Activated CD4-positive, alpha-beta memory T cell treated with anti-CD3 and anti-CD28 coated beads, Interleukin-2, amount 10 ng/mL, durations not matched to agents 7 days and 5 days (primary cell): ENCODE results near the gene GALNT5. TPM values are rescaled to one million over a fixed set of nuclear protein-coding genes. Genes with fewer than 3 reads are reported as not detected.
"Not testable (repeated sequence)": the region's sequence is repeated elsewhere in the genome, so short reads cannot be mapped to it uniquely, and the experiment has no call there.

Experiments
- CTCF ChIA-PET: fragments of 350-600 bp; sonication (Branson Sonifier 250); formaldehyde crosslinking; loops from one replicate; lab custom pipeline; 2021; ENCODE audit warnings: antibody characterized with exemption, inconsistent platforms; lab: Charles Lee
- POLR2A ChIA-PET: fragments of 350-600 bp; sonication (Branson Sonifier 250); formaldehyde crosslinking; loops from one replicate; lab custom pipeline; 2021; ENCODE audit warnings: antibody characterized with exemption; lab: Charles Lee
- DNase-seq: peaks from one replicate; pipeline ENCODE4 v3.0.0-alpha.2; 2020
- H3K27ac Mint-ChIP-seq: one replicate; pipeline ENCODE4 v1.8.0; 2021; ENCODE audit warnings: mild to moderate bottlenecking, mixed read lengths
- H3K27me3 Mint-ChIP-seq: one replicate; pipeline ENCODE4 v1.8.0; 2021; ENCODE audit warnings: mixed read lengths
- H3K36me3 Mint-ChIP-seq: one replicate; pipeline ENCODE4 v1.8.0; 2021; ENCODE audit warnings: low read depth, mixed read lengths
- H3K4me1 Mint-ChIP-seq: one replicate; pipeline ENCODE4 v1.8.0; 2021; ENCODE audit warnings: mixed read lengths
- H3K4me3 Mint-ChIP-seq: one replicate; pipeline ENCODE4 v1.8.0; 2021; ENCODE audit warnings: mild to moderate bottlenecking, mixed read lengths
- H3K9me3 Mint-ChIP-seq: one replicate; pipeline ENCODE4 v1.8.0; 2021; ENCODE audit warnings: mixed read lengths
- total RNA-seq, 2 experiments: library from RNA; stranded (reverse); gene quantifications; one replicate each; pipeline ENCODE4 v1.2.3, GENCODE V29; 2021

GALNT5 gene, protein sequence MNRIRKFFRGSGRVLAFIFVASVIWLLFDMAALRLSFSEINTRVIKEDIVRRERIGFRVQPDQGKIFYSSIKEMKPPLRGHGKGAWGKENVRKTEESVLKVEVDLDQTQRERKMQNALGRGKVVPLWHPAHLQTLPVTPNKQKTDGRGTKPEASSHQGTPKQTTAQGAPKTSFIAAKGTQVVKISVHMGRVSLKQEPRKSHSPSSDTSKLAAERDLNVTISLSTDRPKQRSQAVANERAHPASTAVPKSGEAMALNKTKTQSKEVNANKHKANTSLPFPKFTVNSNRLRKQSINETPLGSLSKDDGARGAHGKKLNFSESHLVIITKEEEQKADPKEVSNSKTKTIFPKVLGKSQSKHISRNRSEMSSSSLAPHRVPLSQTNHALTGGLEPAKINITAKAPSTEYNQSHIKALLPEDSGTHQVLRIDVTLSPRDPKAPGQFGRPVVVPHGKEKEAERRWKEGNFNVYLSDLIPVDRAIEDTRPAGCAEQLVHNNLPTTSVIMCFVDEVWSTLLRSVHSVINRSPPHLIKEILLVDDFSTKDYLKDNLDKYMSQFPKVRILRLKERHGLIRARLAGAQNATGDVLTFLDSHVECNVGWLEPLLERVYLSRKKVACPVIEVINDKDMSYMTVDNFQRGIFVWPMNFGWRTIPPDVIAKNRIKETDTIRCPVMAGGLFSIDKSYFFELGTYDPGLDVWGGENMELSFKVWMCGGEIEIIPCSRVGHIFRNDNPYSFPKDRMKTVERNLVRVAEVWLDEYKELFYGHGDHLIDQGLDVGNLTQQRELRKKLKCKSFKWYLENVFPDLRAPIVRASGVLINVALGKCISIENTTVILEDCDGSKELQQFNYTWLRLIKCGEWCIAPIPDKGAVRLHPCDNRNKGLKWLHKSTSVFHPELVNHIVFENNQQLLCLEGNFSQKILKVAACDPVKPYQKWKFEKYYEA
- total RNA-seq: not detected

DNA sequence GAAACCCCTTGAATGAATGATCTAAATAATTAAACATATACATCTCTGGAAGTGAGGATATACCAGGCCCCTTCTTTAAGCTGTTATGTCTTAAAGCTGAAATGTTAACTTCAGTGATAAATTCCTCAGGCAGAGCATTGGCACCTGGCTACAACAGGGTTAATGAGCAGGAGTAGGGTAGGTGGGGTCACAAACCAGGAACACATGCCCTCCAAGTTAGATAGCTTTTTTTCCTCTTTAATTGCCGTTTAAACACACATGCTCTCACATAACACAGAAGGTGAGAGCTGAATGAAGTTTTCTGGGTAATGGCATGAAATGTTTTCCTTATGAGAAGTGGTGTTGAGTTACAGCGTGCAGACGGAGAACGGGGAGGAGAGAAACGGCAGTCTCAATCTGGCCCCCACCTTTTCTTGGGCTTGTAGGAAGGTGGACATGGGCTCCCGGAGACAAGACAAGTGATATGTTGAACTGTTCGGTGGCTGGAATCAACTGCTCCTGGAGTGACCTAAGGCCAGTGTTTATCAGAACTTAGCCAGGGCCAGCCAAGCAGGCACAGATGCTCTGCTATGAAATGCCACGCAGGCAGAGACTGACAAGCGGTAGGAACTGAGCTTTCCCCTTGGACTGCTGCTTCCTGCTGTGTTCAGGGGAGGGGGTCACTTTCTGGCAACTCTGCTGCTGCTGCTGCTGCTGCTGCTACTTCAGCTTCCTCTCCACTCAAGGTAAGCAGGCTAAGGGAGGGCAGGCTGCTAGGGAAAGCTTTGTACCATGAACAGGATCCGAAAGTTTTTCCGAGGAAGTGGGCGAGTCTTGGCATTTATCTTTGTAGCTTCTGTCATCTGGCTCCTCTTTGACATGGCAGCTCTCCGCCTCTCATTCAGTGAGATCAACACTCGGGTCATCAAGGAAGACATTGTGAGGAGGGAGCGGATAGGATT lies at the start of gene GALNT5:
Gene GALNT5, plus strand, starts transcription at position 394 of the 941 bp plus-strand sequence. Its CDS starts 378 bp downstream, at position 772.
- POLR2A ChIA-PET: no interaction called here
- no peaks in the 10 kb centered on the region for H3K36me3 Mint-ChIP-seq
- peaks cover 2% of the 10 kb centered on the region for H3K9me3 Mint-ChIP-seq
- CTCF ChIA-PET: no interaction called here
- H3K4me1 Mint-ChIP-seq: peaks cover 36% of the 10 kb centered on the region
- no peak within 1 kb of the TSS for H3K27ac Mint-ChIP-seq
- peaks cover 2% of the 10 kb centered on the region for H3K27me3 Mint-ChIP-seq
- H3K4me3 Mint-ChIP-seq: no peak within 1 kb of the TSS
- no peak for DNase-seq

- no peak overlapping the region for H3K4me3 Mint-ChIP-seq
- no peak for DNase-seq
- H3K27ac Mint-ChIP-seq: no peak overlapping the region
- POLR2A ChIA-PET: interaction anchor here (0.7 kb wide), 1 partner anchor 623 kb away, joined by 3 read pairs; no protein-coding TSS in a partner anchor
- H3K9me3 Mint-ChIP-seq: no peaks in the 10 kb centered on the region
- CTCF ChIA-PET: no interaction called here
- no peaks in the 10 kb centered on the region for H3K4me1 Mint-ChIP-seq
- no peaks in the 10 kb centered on the region for H3K36me3 Mint-ChIP-seq
- peaks cover 16% of the 10 kb centered on the region for H3K27me3 Mint-ChIP-seq
Observed at GRCh38 chr2:157216286-157216965, 41.1 kb upstream of the GALNT5 start.

GRCh38 chr2:157217409-157217808 lies 40.1 kb upstream of the GALNT5 start:
- no peaks in the 10 kb centered on the region for H3K4me1 Mint-ChIP-seq
- CTCF ChIA-PET: no interaction called here
- no peaks in the 10 kb centered on the region for H3K9me3 Mint-ChIP-seq
- peaks cover 17% of the 10 kb centered on the region for H3K27me3 Mint-ChIP-seq
- no peak overlapping the region for H3K27ac Mint-ChIP-seq
- POLR2A ChIA-PET: no interaction called here
- H3K36me3 Mint-ChIP-seq: no peaks in the 10 kb centered on the region
- no peak for DNase-seq
- H3K4me3 Mint-ChIP-seq: no peak overlapping the region

- ChIA-PET CTCF (no interaction called here), POLR2A (no interaction called here)
- Mint-ChIP-seq H3K27me3 (peaks cover 15% of the 10 kb centered on the region), H3K27ac (no peak overlapping the region), H3K36me3 (no peaks in the 10 kb centered on the region), H3K4me3 (no peak overlapping the region), H3K9me3 (no peaks in the 10 kb centered on the region), H3K4me1 (no peaks in the 10 kb centered on the region)
- DNase-seq: no peak
Observed at GRCh38 chr2:157218911-157219310, 38.6 kb upstream of the GALNT5 start.

- Mint-ChIP-seq H3K4me1 (no peaks in the 10 kb centered on the region), H3K4me3 (no peak overlapping the region), H3K27me3 (peaks cover 15% of the 10 kb centered on the region), H3K36me3 (no peaks in the 10 kb centered on the region), H3K9me3 (no peaks in the 10 kb centered on the region), H3K27ac (no peak overlapping the region)
- CTCF ChIA-PET: no interaction called here
- POLR2A ChIA-PET: no interaction called here
- DNase-seq: no peak
Observed at GRCh38 chr2:157220502-157220901, 37.0 kb upstream of the GALNT5 start.

DNA sequence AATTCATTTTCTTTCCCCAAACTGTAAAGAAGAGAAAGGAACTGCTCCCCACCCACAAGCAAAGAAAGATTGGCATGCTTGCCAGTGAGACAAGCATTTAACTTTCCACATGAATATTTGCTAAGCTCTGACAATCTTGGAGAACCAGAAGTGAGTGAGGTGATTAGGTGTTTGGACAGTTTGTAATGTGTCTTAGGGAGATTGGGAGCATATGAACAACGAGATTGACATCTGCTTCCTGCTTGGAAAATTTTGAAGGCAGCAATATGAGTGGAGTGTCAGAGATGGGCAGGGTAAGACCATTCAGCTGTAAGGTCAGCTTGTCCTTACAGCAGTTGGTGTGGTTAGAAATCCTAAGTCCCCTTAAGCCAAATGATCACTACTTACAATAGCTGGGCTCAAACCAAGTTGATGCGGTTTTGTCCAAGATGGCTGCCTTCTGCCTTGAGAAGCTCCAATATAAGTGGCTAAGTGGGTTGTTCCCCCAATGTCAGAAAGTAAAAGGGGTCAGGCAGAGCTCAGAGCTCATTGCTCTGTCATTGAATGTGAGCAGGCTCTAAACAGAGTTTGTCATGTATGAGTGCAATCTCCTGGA lies 36.0 kb upstream of the GALNT5 start:
- Mint-ChIP-seq H3K27me3 (peaks cover 14% of the 10 kb centered on the region), H3K36me3 (no peaks in the 10 kb centered on the region), H3K4me3 (no peak overlapping the region), H3K9me3 (no peaks in the 10 kb centered on the region), H3K4me1 (no peaks in the 10 kb centered on the region), H3K27ac (no peak overlapping the region)
- POLR2A ChIA-PET: no interaction called here
- CTCF ChIA-PET: no interaction called here
- DNase-seq: no peak

- H3K9me3 Mint-ChIP-seq: no peaks in the 10 kb centered on the region
- H3K27ac Mint-ChIP-seq: no peak overlapping the region
- H3K4me1 Mint-ChIP-seq: no peaks in the 10 kb centered on the region
- no peaks in the 10 kb centered on the region for H3K36me3 Mint-ChIP-seq
- H3K27me3 Mint-ChIP-seq: peaks cover 26% of the 10 kb centered on the region
- H3K4me3 Mint-ChIP-seq: no peak overlapping the region
- CTCF ChIA-PET: no interaction called here
- POLR2A ChIA-PET: no interaction called here
- DNase-seq: no peak
Observed at GRCh38 chr2:157223624-157224205, 33.8 kb upstream of the GALNT5 start.

DNA sequence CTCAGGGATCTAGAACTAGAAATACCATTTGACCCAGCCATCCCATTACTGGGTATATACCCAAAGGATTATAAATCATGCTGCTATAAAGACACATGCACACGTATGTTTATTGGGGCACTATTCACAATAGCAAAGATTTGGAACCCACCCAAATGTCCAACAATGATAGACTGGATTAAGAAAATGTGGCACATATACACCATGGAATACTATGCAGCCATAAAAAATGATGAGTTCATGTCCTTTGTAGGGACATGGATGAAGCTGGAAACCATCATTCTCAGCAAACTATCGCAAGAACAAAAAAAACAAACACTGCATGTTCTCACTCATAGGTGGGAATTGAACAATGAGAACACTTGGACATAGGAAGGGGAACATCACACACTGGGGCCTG lies 33.1 kb upstream of the GALNT5 start:
- CTCF ChIA-PET, H3K9me3 Mint-ChIP-seq, POLR2A ChIA-PET, H3K4me3 Mint-ChIP-seq, H3K4me1 Mint-ChIP-seq, DNase-seq, H3K36me3 Mint-ChIP-seq, H3K27ac Mint-ChIP-seq: not testable (repeated sequence)
- H3K27me3 Mint-ChIP-seq: peaks cover 32% of the 10 kb centered on the region

- H3K27me3 Mint-ChIP-seq: peaks cover 24% of the 10 kb centered on the region
- POLR2A ChIA-PET: no interaction called here
- no peaks in the 10 kb centered on the region for H3K4me1 Mint-ChIP-seq
- H3K36me3 Mint-ChIP-seq: no peaks in the 10 kb centered on the region
- H3K9me3 Mint-ChIP-seq: no peaks in the 10 kb centered on the region
- no peak for DNase-seq
- H3K4me3 Mint-ChIP-seq: no peak overlapping the region
- H3K27ac Mint-ChIP-seq: no peak overlapping the region
- CTCF ChIA-PET: no interaction called here
Observed at GRCh38 chr2:157227592-157227991, 29.9 kb upstream of the GALNT5 start.

DNA sequence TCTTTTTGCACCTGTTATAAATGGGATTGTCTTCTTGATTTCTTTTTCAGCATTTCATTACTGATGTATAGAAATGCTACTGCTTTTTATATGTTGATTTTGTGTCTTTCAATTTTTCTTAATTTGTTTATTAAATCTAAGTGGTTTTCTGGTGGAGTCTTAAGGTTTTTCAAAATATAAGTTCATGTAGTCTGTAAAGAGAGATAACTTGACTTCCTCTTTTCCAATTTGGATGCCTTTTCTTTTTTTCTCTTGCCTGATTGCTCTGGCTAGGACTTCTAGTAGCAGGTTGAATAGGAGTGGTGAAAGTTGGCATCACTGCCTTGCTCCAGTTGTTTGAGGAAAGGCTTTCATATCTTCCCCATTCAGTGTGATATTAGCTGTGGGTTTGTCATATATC lies 28.6 kb upstream of the GALNT5 start:
- Mint-ChIP-seq H3K4me3 (no peak overlapping the region), H3K4me1 (no peaks in the 10 kb centered on the region), H3K36me3 (no peaks in the 10 kb centered on the region), H3K9me3 (no peaks in the 10 kb centered on the region), H3K27me3 (peaks cover 28% of the 10 kb centered on the region), H3K27ac (no peak overlapping the region)
- DNase-seq: no peak
- POLR2A ChIA-PET: no interaction called here
- CTCF ChIA-PET: no interaction called here

- H3K9me3 Mint-ChIP-seq: no peaks in the 10 kb centered on the region
- CTCF ChIA-PET: no interaction called here
- H3K27ac Mint-ChIP-seq: no peak overlapping the region
- H3K4me3 Mint-ChIP-seq: no peak overlapping the region
- H3K27me3 Mint-ChIP-seq: peaks cover 28% of the 10 kb centered on the region
- no peak for DNase-seq
- H3K4me1 Mint-ChIP-seq: no peaks in the 10 kb centered on the region
- H3K36me3 Mint-ChIP-seq: no peaks in the 10 kb centered on the region
- POLR2A ChIA-PET: no interaction called here
Observed at GRCh38 chr2:157229572-157229971, 27.9 kb upstream of the GALNT5 start.

DNA sequence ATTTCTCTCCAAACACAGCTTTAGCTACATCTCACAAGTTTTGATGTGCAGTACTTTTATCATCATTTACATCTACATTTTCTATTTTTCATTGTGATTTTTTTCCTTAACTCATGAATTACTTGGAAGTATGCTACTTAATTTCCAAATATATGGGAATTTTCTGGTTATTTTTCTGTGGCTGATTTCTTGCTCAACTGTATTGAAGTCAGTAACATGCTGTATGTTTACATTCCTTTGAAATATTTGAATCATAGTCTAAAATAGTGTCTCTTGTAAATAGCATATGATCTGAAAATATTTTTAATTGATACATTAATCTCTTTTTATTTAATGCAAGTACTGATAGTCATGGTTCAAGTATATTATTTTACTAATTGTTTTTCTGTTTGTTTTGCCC lies 26.0 kb upstream of the GALNT5 start:
- no peaks in the 10 kb centered on the region for H3K4me1 Mint-ChIP-seq
- no peak overlapping the region for H3K27ac Mint-ChIP-seq
- no peak overlapping the region for H3K4me3 Mint-ChIP-seq
- no peaks in the 10 kb centered on the region for H3K36me3 Mint-ChIP-seq
- H3K27me3 Mint-ChIP-seq: peaks cover 27% of the 10 kb centered on the region
- CTCF ChIA-PET: no interaction called here
- H3K9me3 Mint-ChIP-seq: no peaks in the 10 kb centered on the region
- DNase-seq: no peak
- POLR2A ChIA-PET: no interaction called here
